CD14-positive monocyte (primary cell): Measurements from ENCODE around the gene RBMX. TPM values are rescaled to one million over a fixed set of nuclear protein-coding genes. Genes with fewer than 3 reads are reported as not detected.

Source experiments
- DNase-seq, 3 donors: peaks; one replicate each; pipeline ENCODE4 v3.0.0-alpha.2; 2011 to 2022
- H2AFZ ChIP-seq: 2 replicates; pipeline ENCODE4 v1.6.0; 2012; ENCODE audit warnings: mild to moderate bottlenecking, low read depth, low read length, inconsistent platforms; ENCODE audit not compliant: insufficient read depth, poor library complexity, severe bottlenecking
- H3K27ac ChIP-seq, 2 donors: 1 replicate in 1 of 2; 2 replicates in 1 of 2; pipeline ENCODE4 v1.5.1; 2012 to 2013; ENCODE audit warnings: low read length in 2 of 2, control low read depth in 1 of 2, inconsistent platforms in 1 of 2, low read depth in 1 of 2, mild to moderate bottlenecking in 1 of 2
- H3K27me3 ChIP-seq, 2 donors: one replicate each; pipeline versions ENCODE4 v1.6.0 to v1.6.1; 2011 to 2013; ENCODE audit warnings: low read length in 2 of 2; ENCODE audit not compliant: control insufficient read depth in 2 of 2, insufficient read depth in 2 of 2
- H3K36me3 ChIP-seq, 2 donors: replicated peaks in 1 of 2; 1 replicate in 1 of 2; 2 replicates in 1 of 2; pipeline versions ENCODE4 v1.5.1 to v1.6.1; 2012 to 2013; ENCODE audit warnings: low read length in 2 of 2, control low read depth in 1 of 2, inconsistent platforms in 1 of 2, mild to moderate bottlenecking in 1 of 2; ENCODE audit not compliant: insufficient read depth in 2 of 2, control insufficient read depth in 1 of 2
- H3K4me1 ChIP-seq, 2 donors: 1 replicate in 1 of 2; 2 replicates in 1 of 2; pipeline versions ENCODE4 v1.5.1 to v1.6.1; 2012 to 2013; ENCODE audit warnings: low read length in 2 of 2, control low read depth in 1 of 2, inconsistent platforms in 1 of 2, mild to moderate bottlenecking in 1 of 2, moderate library complexity in 1 of 2; ENCODE audit not compliant: insufficient read depth in 2 of 2, control insufficient read depth in 1 of 2
- H3K4me2 ChIP-seq: replicated peaks from 2 replicates; pipeline ENCODE3; 2012; ENCODE audit warnings: low read length, moderate library complexity, mild to moderate bottlenecking; ENCODE audit not compliant: poor library complexity, severe bottlenecking; ENCODE audit errors: extremely low read depth
- H3K4me3 ChIP-seq, 3 experiments: fragments of 200-600 bp in 1 of 3; sonication (generic) in 1 of 3; replicated peaks in 1 of 3; 1 replicate in 2 of 3; 2 replicates in 1 of 3; pipeline ENCODE4 v1.5.1; 2011 to 2013; ENCODE audit warnings: low read length in 3 of 3, mild to moderate bottlenecking in 3 of 3, control low read depth in 2 of 3, low read depth in 2 of 3, inconsistent platforms in 1 of 3, moderate library complexity in 1 of 3
- H3K79me2 ChIP-seq: 2 replicates; pipeline ENCODE4 v1.6.0; 2012; ENCODE audit warnings: mild to moderate bottlenecking, control low read depth, inconsistent platforms, low read length, moderate library complexity; ENCODE audit not compliant: insufficient read depth
- H3K9ac ChIP-seq: 2 replicates; pipeline ENCODE4 v1.6.0; 2017; ENCODE audit warnings: low read length, mild to moderate bottlenecking; ENCODE audit not compliant: insufficient read depth, poor library complexity, severe bottlenecking
- H3K9me3 ChIP-seq, 2 donors: replicated peaks in 1 of 2; 1 replicate in 1 of 2; 2 replicates in 1 of 2; pipeline versions ENCODE4 v1.5.1 to v1.6.1; 2012 to 2013; ENCODE audit warnings: low read length in 2 of 2, control low read depth in 1 of 2; ENCODE audit not compliant: control insufficient read depth in 1 of 2, insufficient read depth in 1 of 2
- H4K20me1 ChIP-seq: 2 replicates; pipeline ENCODE4 v1.6.0; 2012; ENCODE audit warnings: mild to moderate bottlenecking, low read length, control low read depth, moderate library complexity; ENCODE audit not compliant: insufficient read depth
- H3K27ac Mint-ChIP-seq, 7 donors: one replicate each; pipeline ENCODE4 v1.8.0; 2020; ENCODE audit warnings: mild to moderate bottlenecking in 7 of 7, mixed read lengths in 7 of 7, moderate library complexity in 6 of 7, inconsistent platforms in 2 of 7
- H3K27me3 Mint-ChIP-seq, 3 donors: one replicate each; pipeline ENCODE4 v1.8.0; 2021 to 2022; ENCODE audit warnings: low read depth in 3 of 3, mild to moderate bottlenecking in 3 of 3, mixed read lengths in 3 of 3, moderate library complexity in 3 of 3, inconsistent platforms in 1 of 3
- H3K36me3 Mint-ChIP-seq, 2 donors: one replicate each; pipeline ENCODE4 v1.8.0; 2020; ENCODE audit warnings: mixed read lengths in 2 of 2, inconsistent platforms in 1 of 2, mild to moderate bottlenecking in 1 of 2
- H3K4me1 Mint-ChIP-seq: one replicate; pipeline ENCODE4 v1.8.0; 2020; ENCODE audit warnings: mild to moderate bottlenecking, mixed read lengths
- H3K4me3 Mint-ChIP-seq, 2 donors: one replicate each; pipeline ENCODE4 v1.8.0; 2020; ENCODE audit warnings: mild to moderate bottlenecking in 2 of 2, mixed read lengths in 2 of 2, moderate library complexity in 1 of 2
- H3K9me3 Mint-ChIP-seq, 7 donors: one replicate each; pipeline ENCODE4 v1.8.0; 2020 to 2022; ENCODE audit warnings: mixed read lengths in 7 of 7, mild to moderate bottlenecking in 6 of 7, moderate library complexity in 6 of 7, inconsistent platforms in 2 of 7
- CTCF ChIP-seq: fragments of 200-600 bp; IDR thresholded peaks from one replicate; pipeline ENCODE4 v1.8.0; 2022; ENCODE audit warnings: antibody characterized with exemption, mild to moderate bottlenecking
- WGBS: methylation state at CpG from one replicate; pipeline ENCODE4 v1.1.5; 2013; ENCODE audit warnings: missing lambda C conversion rate; ENCODE audit not compliant: insufficient coverage; 5-methylcytosine and 5-hydroxymethylcytosine counted together
- intact Hi-C, 2 donors: fragments of 100-400 bp; cut with micrococcal nuclease; formaldehyde crosslinking; loops; one replicate each; pipeline versions ENCODE4 v1.15.0 to v1.15.1; 2023
- polyA plus RNA-seq, 3 donors: library from polyadenylated mRNA; depleted of rRNA in 1 of 3; unstranded in 2 of 3; stranded (reverse) in 1 of 3; fragments of 300-500 nt in 2 of 3; fragments of >200 nt in 1 of 3; fragmentation: Illumina TruSeq in 2 of 3; gene quantifications; 1 replicate in 2 of 3; 2 replicates in 1 of 3; pipeline ENCODE4 v1.2.3, GENCODE V29; 2012 to 2021

Gene RBMX
- polyA plus RNA-seq, 3 donors: 97.3 to 121 (median 112) TPM

- no peak for TF ChIP-seq CTCF
- WGBS: 100% methylated on average over 1 of the region's 3 CpGs
- no peaks in the 10 kb centered on the region for H3K9me3 ChIP-seq
Observed at GRCh38 chrX:136849395-136849794, 31.1 kb downstream of the RBMX start.

DNA sequence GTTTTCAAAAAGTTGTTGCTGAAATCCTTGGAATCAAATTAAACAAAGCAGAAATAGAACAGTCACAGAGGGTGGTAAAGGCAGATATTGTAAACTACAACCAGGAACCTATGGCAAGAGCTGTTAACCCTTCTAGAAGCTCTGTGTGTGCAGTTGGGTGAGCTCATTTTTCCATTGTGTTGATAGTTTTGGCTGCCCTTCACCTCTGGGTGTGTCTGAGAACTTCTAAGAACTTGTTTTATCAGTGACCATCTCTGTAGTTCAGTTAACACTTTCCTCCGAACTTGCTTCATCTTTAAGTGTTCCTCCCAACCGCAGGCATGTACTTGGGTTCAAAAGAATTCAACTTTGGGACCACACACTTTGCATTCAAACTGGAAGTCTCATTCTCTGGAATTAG is 32.7 kb downstream of the RBMX start:
- Mint-ChIP-seq H3K27me3 (peaks cover 0 to 2% (median 0%) of the 10 kb centered on the region in 3 donors), H3K4me1 (peaks cover 15% of the 10 kb centered on the region), H3K27ac (no peak overlapping the region), H3K9me3 (peaks cover 0 to 4% (median 2%) of the 10 kb centered on the region in 7 donors), H3K36me3 (peaks cover 20 to 28% of the 10 kb centered on the region in 2 donors), H3K4me3 (no peak overlapping the region)
- no peaks in the 10 kb centered on the region for H3K9me3 ChIP-seq
- H3K27me3 ChIP-seq: no peaks in the 10 kb centered on the region
- intact Hi-C loops: no loop called here
- H3K4me3 ChIP-seq: no peak overlapping the region
- H3K9ac ChIP-seq: no peak overlapping the region
- peaks cover 14 to 16% of the 10 kb centered on the region in 2 donors for H3K4me1 ChIP-seq
- DNase-seq: no peak
- H3K36me3 ChIP-seq: peaks cover 0 to 10% of the 10 kb centered on the region in 2 donors
- WGBS: 100% methylated on average over 1 of the region's 2 CpGs
- TF ChIP-seq CTCF: no peak
- no peak overlapping the region for H2AFZ ChIP-seq
- H4K20me1 ChIP-seq: no peaks in the 10 kb centered on the region
- H3K79me2 ChIP-seq: no peaks in the 10 kb centered on the region
- H3K27ac ChIP-seq: no peak overlapping the region
- H3K4me2 ChIP-seq: no peak overlapping the region

More at GRCh38 chrX:136849395-136849794, 31.1 kb downstream of the RBMX start:
- H3K4me3 Mint-ChIP-seq: no peak overlapping the region
- intact Hi-C loops: no loop called here
- no peak overlapping the region for H2AFZ ChIP-seq
- H3K4me1 ChIP-seq: peaks cover 14 to 16% of the 10 kb centered on the region in 2 donors
- DNase-seq: no peak
- H3K27me3 ChIP-seq: no peaks in the 10 kb centered on the region
- no peak overlapping the region for H3K27ac ChIP-seq
- H3K27ac Mint-ChIP-seq: peak overlapping the region in 3 of 7 donors; percentile 20 to 90 (median 88)
- no peak overlapping the region for H3K4me3 ChIP-seq
- H3K4me1 Mint-ChIP-seq: peaks cover 16% of the 10 kb centered on the region
- no peaks in the 10 kb centered on the region for H3K79me2 ChIP-seq
- no peak overlapping the region for H3K4me2 ChIP-seq
- peaks cover 20 to 36% of the 10 kb centered on the region in 2 donors for H3K36me3 Mint-ChIP-seq
- H3K27me3 Mint-ChIP-seq: peaks cover 0 to 2% (median 0%) of the 10 kb centered on the region in 3 donors
- H4K20me1 ChIP-seq: no peaks in the 10 kb centered on the region
- no peak overlapping the region for H3K9ac ChIP-seq
- peaks cover 0 to 4% (median 2%) of the 10 kb centered on the region in 7 donors for H3K9me3 Mint-ChIP-seq
- H3K36me3 ChIP-seq: peaks cover 0 to 14% of the 10 kb centered on the region in 2 donors
